HepG2 (cell line): ENCODE data around the gene RPL37. TPM values are rescaled to one million over a fixed set of nuclear protein-coding genes. Genes with fewer than 3 reads are reported as not detected.

Source experiments
- AHR ChIP-seq: IDR thresholded peaks from 2 replicates; pipeline ENCODE4 v1.6.1; 2018; ENCODE audit warnings: missing genetic modification reagents, missing compliant biosample characterization
- CEBPB ChIP-seq: IDR thresholded peaks from 2 replicates; pipeline ENCODE4 v1.6.1; 2011; ENCODE audit warnings: low read depth, low read length, improper control_type of control experiment, borderline replicate concordance
- HIVEP1 ChIP-seq: sonication (generic); formaldehyde crosslinking; IDR thresholded peaks from 2 replicates; pipeline ENCODE4 v1.4.0; 2020; ENCODE audit warnings: mild to moderate bottlenecking, missing genetic modification reagents
- HOXA3 ChIP-seq: sonication (generic); formaldehyde crosslinking; IDR thresholded peaks from 2 replicates; pipeline ENCODE4 v1.5.0; 2020; ENCODE audit warnings: missing genetic modification reagents
- HOXD1 ChIP-seq: sonication (generic); formaldehyde crosslinking; IDR thresholded peaks from 2 replicates; pipeline ENCODE4 v1.5.0; 2020; ENCODE audit warnings: missing genetic modification reagents
- MTF2 ChIP-seq: sonication (generic); formaldehyde crosslinking; IDR thresholded peaks from 2 replicates; pipeline ENCODE4 v1.5.0; 2020; ENCODE audit warnings: missing genetic modification reagents, borderline replicate concordance
- NFE2L1 ChIP-seq: sonication (generic); formaldehyde crosslinking; IDR thresholded peaks from 2 replicates; pipeline ENCODE4 v1.4.0; 2020; ENCODE audit warnings: missing genetic modification reagents, mild to moderate bottlenecking, borderline replicate concordance
- POLR2G ChIP-seq: fragments of 200-400 bp; formaldehyde crosslinking; IDR thresholded peaks from 2 replicates; pipeline ENCODE4 v1.6.1; 2018; ENCODE audit warnings: mild to moderate bottlenecking, low read depth, low read length, moderate library complexity
- RAD21 ChIP-seq: fragments of 450-650 bp; formaldehyde crosslinking; IDR thresholded peaks from 2 replicates; pipeline ENCODE4 v1.5.0; 2020; ENCODE audit warnings: mild to moderate bottlenecking
- RAD51 ChIP-seq: fragments of 450-650 bp; IDR thresholded peaks from 2 replicates; pipeline ENCODE4 v1.6.1; 2016; ENCODE audit warnings: borderline replicate concordance
- SATB2 ChIP-seq: sonication (generic); formaldehyde crosslinking; IDR thresholded peaks from 2 replicates; pipeline ENCODE4 v1.5.0; 2020; ENCODE audit warnings: missing genetic modification reagents
- TCF7 ChIP-seq: sonication (generic); IDR thresholded peaks from 2 replicates; pipeline ENCODE4 v1.6.1; 2016; ENCODE audit warnings: antibody characterized with exemption, low read depth
- ZFP36L1 ChIP-seq: sonication (generic); formaldehyde crosslinking; IDR thresholded peaks from 2 replicates; pipeline ENCODE4 v1.8.0; 2022; ENCODE audit warnings: mild to moderate bottlenecking, missing genetic modification reagents, moderate library complexity
- ZFP37 ChIP-seq: sonication (generic); formaldehyde crosslinking; IDR thresholded peaks from 2 replicates; pipeline ENCODE4 v1.4.0; 2020; ENCODE audit warnings: missing genetic modification reagents, borderline replicate concordance
- ZNF432 ChIP-seq: sonication (generic); formaldehyde crosslinking; IDR thresholded peaks from 2 replicates; pipeline ENCODE4 v1.5.0; 2020; ENCODE audit warnings: missing genetic modification reagents, mild to moderate bottlenecking, borderline replicate concordance
- ZNF713 ChIP-seq: sonication (generic); formaldehyde crosslinking; IDR thresholded peaks from 2 replicates; pipeline ENCODE4 v1.4.0; 2020; ENCODE audit warnings: mild to moderate bottlenecking, missing genetic modification reagents
- polyA plus RNA-seq, 8 experiments: library from polyadenylated mRNA; depleted of rRNA in 3 of 8; stranded (reverse) in 7 of 8; unstranded in 1 of 8; fragments of >200 nt; fragmentation: Illumina TruSeq in 4 of 8; extraction: Trizol in 4 of 8; gene quantifications; 2 replicates each; pipeline versions ENCODE4 v1.2.1 to v1.2.3, GENCODE V29; 2011 to 2016; ENCODE audit warnings: low read depth in 4 of 8, missing spikeins in 1 of 8, mixed read lengths in 1 of 8; ENCODE audit not compliant: insufficient read depth in 1 of 8
- total RNA-seq, 5 experiments: library from RNA; depleted of rRNA; stranded (reverse); fragments of >200 nt; fragmentation: Illumina TruSeq; extraction: Trizol; gene quantifications; 2 replicates each; pipeline ENCODE4 v1.2.3, GENCODE V29; 2016; ENCODE audit warnings: low read depth in 1 of 5
- TF ChIP-seq, protein P1 (sequence below): sonication (generic); formaldehyde crosslinking; IDR thresholded peaks from 2 replicates; pipeline ENCODE4 v1.8.1; 2022; ENCODE audit warnings: low read depth, mild to moderate bottlenecking, missing genetic modification reagents
- TF ChIP-seq, protein P2 (sequence below): sonication (generic); formaldehyde crosslinking; conservative IDR thresholded peaks from 2 replicates; pipeline ENCODE4 v1.5.0; 2020; ENCODE audit warnings: missing genetic modification reagents
- TF ChIP-seq, protein P3 (sequence below): sonication (generic); formaldehyde crosslinking; IDR thresholded peaks from 2 replicates; pipeline ENCODE4 v1.4.0; 2020; ENCODE audit warnings: low read depth, mild to moderate bottlenecking, missing genetic modification reagents

The RPL37 gene
- total and polyA plus RNA-seq, 2 of the 13 experiments (the other 11 are each of a cell fraction or from before 2014, with no cell fraction given): 1,981 to 3,367 TPM

DNA sequence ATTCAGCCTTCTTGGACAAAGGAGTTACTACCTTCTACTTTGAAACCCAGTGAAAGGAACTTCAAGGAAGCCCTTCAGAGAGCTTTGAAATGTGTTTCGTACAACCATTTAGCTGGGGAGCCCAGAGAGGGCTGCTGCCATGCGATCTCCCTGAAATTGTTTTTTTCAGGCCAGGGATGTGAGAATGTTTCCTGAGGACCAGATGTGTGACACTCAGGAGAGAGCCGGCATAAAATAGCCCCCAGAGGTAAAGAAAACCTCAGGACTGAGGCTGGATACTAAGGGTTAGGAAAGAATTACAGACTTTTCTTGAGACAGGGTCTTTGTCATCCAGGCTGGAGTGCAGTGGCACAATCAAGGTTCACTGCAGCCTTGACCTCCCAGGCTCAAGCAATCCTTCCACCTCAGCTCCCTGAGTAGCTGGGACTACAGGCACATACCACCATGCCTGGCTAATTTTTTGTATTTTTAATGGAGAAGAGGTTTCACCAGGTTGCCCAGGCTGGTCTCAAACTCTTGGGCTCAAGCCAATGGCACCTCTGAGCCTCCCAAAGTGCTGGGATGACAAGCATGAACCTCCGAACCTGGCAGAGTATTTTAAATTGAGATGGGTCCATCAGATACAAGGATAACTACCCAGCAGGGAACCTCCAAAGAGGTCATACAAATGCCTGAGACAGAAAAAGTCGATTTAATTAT lies 8.4 kb downstream of the RPL37 start (continued):
- no peak for TF ChIP-seq HOXD1 (CRISPR knock-in tag)
- TF ChIP-seq RAD51: no peak
- TF ChIP-seq ZNF432 (CRISPR knock-in tag): no peak
- TF ChIP-seq, protein P1, sequence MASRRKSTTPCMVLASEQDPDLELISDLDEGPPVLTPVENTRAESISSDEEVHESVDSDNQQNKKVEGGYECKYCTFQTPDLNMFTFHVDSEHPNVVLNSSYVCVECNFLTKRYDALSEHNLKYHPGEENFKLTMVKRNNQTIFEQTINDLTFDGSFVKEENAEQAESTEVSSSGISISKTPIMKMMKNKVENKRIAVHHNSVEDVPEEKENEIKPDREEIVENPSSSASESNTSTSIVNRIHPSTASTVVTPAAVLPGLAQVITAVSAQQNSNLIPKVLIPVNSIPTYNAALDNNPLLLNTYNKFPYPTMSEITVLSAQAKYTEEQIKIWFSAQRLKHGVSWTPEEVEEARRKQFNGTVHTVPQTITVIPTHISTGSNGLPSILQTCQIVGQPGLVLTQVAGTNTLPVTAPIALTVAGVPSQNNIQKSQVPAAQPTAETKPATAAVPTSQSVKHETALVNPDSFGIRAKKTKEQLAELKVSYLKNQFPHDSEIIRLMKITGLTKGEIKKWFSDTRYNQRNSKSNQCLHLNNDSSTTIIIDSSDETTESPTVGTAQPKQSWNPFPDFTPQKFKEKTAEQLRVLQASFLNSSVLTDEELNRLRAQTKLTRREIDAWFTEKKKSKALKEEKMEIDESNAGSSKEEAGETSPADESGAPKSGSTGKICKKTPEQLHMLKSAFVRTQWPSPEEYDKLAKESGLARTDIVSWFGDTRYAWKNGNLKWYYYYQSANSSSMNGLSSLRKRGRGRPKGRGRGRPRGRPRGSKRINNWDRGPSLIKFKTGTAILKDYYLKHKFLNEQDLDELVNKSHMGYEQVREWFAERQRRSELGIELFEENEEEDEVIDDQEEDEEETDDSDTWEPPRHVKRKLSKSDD (CRISPR knock-in tag): no peak
- 0 out of 2 replicates have a peak, but pooled peaks have one; percentile 9 for TF ChIP-seq RAD21 (CRISPR knock-in tag)
- TF ChIP-seq SATB2 (CRISPR knock-in tag): no peak
- TF ChIP-seq MTF2 (CRISPR knock-in tag): no peak
- no peak for TF ChIP-seq HIVEP1 (CRISPR knock-in tag)
- no peak for TF ChIP-seq ZFP37
- no peak for TF ChIP-seq AHR (CRISPR knock-in tag)
- no peak for TF ChIP-seq CEBPB
- TF ChIP-seq, protein P2, sequence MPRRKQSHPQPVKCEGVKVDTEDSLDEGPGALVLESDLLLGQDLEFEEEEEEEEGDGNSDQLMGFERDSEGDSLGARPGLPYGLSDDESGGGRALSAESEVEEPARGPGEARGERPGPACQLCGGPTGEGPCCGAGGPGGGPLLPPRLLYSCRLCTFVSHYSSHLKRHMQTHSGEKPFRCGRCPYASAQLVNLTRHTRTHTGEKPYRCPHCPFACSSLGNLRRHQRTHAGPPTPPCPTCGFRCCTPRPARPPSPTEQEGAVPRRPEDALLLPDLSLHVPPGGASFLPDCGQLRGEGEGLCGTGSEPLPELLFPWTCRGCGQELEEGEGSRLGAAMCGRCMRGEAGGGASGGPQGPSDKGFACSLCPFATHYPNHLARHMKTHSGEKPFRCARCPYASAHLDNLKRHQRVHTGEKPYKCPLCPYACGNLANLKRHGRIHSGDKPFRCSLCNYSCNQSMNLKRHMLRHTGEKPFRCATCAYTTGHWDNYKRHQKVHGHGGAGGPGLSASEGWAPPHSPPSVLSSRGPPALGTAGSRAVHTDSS (CRISPR knock-in tag): no peak
- TF ChIP-seq POLR2G: peak; percentile 54; the same call in 1 of the 2 replicates
- no peak for TF ChIP-seq HOXA3 (CRISPR knock-in tag)
- TF ChIP-seq ZNF713 (CRISPR knock-in tag): no peak
- TF ChIP-seq, protein P3, sequence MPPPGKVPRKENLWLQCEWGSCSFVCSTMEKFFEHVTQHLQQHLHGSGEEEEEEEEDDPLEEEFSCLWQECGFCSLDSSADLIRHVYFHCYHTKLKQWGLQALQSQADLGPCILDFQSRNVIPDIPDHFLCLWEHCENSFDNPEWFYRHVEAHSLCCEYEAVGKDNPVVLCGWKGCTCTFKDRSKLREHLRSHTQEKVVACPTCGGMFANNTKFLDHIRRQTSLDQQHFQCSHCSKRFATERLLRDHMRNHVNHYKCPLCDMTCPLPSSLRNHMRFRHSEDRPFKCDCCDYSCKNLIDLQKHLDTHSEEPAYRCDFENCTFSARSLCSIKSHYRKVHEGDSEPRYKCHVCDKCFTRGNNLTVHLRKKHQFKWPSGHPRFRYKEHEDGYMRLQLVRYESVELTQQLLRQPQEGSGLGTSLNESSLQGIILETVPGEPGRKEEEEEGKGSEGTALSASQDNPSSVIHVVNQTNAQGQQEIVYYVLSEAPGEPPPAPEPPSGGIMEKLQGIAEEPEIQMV: no peak
- no peak for TF ChIP-seq TCF7
- TF ChIP-seq NFE2L1 (CRISPR knock-in tag): no peak
- no peak for TF ChIP-seq ZFP36L1 (CRISPR knock-in tag)
